Fibroblast of pulmonary artery (primary cell): ENCODE measurements around the gene SCN9A.

ENCODE experiments used
- DNase-seq: peaks from one replicate; pipeline ENCODE4 v3.0.0-alpha.2; 2010; ENCODE audit warnings: low read depth
- H3K4me3 ChIP-seq: replicated peaks from 2 replicates; pipeline ENCODE4 v1.5.1; 2011; ENCODE audit warnings: low read depth, mild to moderate bottlenecking, control low read depth, low read length, moderate library complexity
- TF ChIP-seq, protein P1 (sequence below): IDR thresholded peaks from 2 replicates; pipeline ENCODE4 v1.5.1; 2011; ENCODE audit warnings: mild to moderate bottlenecking, control low read depth, low read length, inconsistent platforms; ENCODE audit errors: missing control alignments

The SCN9A gene

DNA sequence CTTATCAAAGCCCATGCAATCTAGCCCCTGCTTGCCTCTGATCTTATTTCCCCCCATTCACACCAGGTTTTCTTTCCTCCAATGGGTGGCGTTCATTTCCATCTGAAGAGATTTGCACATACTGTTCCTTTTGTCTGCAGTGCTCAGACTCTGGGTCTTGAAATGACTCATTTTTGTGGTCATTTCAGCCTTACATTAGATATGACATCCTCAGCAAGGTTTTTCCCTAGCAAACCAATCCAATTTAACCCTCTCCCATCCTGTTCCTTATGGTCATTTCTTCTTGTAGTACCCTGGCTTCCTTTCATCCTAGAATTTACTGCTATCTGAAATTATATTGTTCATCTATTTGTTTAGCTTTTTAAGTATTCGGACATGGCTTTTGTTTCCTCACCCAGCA, 205.4 kb downstream of the SCN9A start:
- TF ChIP-seq, protein P1, sequence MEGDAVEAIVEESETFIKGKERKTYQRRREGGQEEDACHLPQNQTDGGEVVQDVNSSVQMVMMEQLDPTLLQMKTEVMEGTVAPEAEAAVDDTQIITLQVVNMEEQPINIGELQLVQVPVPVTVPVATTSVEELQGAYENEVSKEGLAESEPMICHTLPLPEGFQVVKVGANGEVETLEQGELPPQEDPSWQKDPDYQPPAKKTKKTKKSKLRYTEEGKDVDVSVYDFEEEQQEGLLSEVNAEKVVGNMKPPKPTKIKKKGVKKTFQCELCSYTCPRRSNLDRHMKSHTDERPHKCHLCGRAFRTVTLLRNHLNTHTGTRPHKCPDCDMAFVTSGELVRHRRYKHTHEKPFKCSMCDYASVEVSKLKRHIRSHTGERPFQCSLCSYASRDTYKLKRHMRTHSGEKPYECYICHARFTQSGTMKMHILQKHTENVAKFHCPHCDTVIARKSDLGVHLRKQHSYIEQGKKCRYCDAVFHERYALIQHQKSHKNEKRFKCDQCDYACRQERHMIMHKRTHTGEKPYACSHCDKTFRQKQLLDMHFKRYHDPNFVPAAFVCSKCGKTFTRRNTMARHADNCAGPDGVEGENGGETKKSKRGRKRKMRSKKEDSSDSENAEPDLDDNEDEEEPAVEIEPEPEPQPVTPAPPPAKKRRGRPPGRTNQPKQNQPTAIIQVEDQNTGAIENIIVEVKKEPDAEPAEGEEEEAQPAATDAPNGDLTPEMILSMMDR, result no peak
- H3K4me3 ChIP-seq, result no peak overlapping the region
- DNase-seq, result peak; percentile 41

DNA sequence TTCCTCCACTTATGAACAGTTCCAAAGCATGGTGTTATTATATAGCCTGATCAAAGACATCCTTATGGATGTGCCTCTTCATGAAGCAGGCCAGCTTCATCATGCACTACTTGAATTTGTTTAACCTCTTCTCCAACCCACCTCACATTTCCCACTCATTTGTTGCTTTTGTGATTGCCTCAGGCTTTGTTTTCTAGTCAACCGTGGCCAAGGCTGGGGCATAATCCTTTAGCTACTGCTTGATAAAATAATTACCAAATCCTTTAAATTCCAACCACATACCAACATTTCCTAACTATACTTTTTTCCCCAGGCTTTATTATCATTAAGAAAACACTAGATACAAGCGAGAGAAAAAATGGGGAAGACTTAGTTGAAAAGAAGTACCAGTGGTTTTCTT, 208.3 kb downstream of the SCN9A start:
- DNase-seq, result peak; percentile 61
- no peak overlapping the region for H3K4me3 ChIP-seq
- TF ChIP-seq, protein P1, result no peak

GRCh38 chr2:166163775-166164174, 212.0 kb downstream of the SCN9A start:
- TF ChIP-seq, protein P1, result no peak
- no peak overlapping the region for H3K4me3 ChIP-seq
- DNase-seq, result no peak

DNA sequence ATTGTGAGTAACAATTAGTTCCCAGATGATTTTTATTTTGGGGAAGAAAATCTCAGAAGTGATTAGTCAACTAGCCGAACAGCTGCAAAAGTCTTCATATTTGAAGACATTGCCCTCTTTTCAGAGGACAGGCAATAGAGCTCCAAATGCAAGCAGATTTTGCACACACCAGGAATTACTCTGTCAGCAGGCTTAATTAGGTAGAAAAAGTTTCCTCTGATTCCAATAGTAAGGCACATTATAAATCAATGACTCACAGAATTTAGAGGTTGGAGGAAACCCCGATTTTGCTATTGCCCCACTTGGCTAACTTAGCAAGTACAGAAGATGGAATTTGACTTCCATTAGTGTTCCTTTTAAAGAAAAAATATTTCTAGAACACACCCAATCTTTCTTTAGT, 217.2 kb downstream of the SCN9A start:
- no peak overlapping the region for H3K4me3 ChIP-seq
- TF ChIP-seq, protein P1, result no peak
- no peak for DNase-seq

DNA sequence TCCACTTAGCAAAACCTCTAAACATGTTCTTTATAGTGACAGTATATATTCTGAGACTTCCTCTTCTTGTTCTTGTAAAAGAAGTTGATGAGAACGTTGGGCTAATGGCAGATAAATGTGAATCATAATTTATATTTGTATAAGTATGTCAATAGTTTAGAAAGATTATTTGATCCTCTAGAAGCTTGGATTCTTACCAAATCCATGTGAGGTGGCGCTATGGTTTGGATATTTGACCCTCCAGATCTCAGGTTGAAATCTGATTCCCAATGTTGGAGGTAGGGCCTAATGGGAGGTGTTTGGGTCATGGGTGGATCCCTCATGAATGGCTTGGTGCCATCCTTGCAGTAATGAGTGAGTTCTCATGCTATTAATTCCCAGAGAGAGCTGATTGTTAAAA, 218.2 kb downstream of the SCN9A start:
- TF ChIP-seq, protein P1, result no peak
- H3K4me3 ChIP-seq, result no peak overlapping the region
- no peak for DNase-seq

DNA sequence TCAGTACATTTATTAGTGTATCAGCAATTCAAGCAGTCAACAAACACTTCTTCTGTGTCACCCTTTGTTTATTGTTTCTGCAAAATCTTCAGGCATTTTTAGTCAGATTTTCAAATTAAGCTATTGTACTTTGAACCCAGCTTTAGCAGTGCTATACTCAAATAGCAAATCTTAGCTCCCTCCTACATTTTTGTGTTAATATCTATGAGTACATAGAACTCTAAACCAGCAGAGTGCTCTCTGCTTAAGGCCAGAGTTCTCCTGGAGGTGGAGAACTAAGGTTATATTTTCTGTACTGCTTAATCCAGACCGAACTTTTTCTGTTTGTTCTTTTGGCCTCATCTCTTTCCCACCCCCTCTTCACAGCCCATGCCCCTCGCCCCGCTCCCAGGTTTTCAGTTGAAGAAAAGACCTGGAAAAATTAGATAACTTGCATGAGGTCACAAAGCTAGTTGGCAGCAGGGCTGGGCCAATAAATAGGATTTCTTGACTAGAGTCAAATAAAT, 218.7 kb downstream of the SCN9A start:
- TF ChIP-seq, protein P1, result no peak
- H3K4me3 ChIP-seq, result no peak overlapping the region
- no peak for DNase-seq

DNA sequence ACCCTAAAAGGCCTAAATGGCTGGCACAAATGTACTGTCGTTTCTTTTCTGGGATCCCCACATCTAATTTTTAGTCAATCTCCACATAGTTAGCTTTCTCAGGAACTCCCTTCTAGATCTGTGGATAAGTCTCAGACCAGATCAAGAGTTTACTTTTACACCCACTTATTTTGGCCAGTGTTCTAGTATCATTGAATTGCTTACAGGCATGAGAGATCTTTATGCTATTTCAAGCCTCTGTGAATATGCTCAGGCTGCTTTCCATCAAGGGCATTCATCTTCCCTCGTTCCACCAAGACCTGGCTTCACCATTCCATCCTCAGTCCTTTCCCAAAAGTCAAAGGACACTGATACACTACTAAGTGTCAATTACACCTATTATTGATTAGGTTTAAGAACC, 220.2 kb downstream of the SCN9A start:
- TF ChIP-seq, protein P1, result no peak
- no peak for DNase-seq
- no peak overlapping the region for H3K4me3 ChIP-seq
